ENCODE results near the gene PLEKHN1.

DNA sequence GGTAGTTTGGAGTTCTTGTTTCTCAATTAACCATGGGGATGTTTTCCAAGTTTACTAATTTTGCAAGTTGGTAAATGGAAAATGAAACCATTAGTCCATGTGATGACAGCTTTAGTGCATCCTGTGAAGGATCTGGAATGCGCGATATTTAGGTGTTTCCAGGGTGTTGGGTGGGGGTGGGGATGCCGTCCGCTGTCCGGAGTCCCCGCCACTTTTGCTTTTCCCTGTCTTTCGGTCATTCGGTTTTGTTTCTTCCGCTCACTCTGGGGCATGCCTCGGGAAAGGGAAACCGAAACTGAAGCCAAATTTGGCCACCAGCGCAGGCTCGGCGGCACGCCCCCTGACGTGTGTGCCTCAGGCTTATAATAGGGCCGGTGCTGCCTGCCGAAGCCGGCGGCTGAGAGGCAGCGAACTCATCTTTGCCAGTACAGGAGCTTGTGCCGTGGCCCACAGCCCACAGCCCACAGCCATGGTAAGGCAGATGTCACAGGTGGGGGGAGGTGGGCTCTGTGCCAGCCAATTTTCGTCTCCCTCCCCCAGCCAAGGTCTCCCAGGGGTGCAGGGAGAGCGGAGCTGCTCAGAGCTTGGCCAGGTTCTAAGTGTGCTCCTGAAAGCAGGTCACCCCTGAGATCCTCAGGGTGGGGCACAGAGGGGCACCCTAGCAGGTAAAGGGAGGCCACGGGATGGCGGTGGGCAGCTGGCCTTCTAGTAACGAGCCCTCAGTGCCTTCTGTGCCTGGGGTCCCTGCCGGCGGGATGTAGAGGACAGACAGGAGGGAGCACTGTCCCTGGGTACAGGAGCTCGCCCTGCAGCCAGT, 47.0 kb downstream of the PLEKHN1 start, which contains the start of gene ISG15:
- TF ChIP-seq, protein P1, sequence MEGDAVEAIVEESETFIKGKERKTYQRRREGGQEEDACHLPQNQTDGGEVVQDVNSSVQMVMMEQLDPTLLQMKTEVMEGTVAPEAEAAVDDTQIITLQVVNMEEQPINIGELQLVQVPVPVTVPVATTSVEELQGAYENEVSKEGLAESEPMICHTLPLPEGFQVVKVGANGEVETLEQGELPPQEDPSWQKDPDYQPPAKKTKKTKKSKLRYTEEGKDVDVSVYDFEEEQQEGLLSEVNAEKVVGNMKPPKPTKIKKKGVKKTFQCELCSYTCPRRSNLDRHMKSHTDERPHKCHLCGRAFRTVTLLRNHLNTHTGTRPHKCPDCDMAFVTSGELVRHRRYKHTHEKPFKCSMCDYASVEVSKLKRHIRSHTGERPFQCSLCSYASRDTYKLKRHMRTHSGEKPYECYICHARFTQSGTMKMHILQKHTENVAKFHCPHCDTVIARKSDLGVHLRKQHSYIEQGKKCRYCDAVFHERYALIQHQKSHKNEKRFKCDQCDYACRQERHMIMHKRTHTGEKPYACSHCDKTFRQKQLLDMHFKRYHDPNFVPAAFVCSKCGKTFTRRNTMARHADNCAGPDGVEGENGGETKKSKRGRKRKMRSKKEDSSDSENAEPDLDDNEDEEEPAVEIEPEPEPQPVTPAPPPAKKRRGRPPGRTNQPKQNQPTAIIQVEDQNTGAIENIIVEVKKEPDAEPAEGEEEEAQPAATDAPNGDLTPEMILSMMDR (IDR thresholded peaks at IDR 0.05), result no peak
- peak; percentile 71 for TF ChIP-seq POLR2A (IDR thresholded peaks at IDR 0.05)

Data from transverse colon (tissue), 3 donors.